HEK293 (cell line): ENCODE data around the gene SHISAL1.

Experiments used
- CTCF ChIA-PET: fragments of 350-600 bp; formaldehyde crosslinking; extraction: SDS; loops from one replicate; lab custom pipeline; 2021; ENCODE audit warnings: antibody characterized with exemption; lab: Yijun Ruan, JAX
- POLR2A ChIA-PET: fragments of 300-600 bp; formaldehyde crosslinking; extraction: SDS; loops from one replicate; lab custom pipeline; 2020; ENCODE audit warnings: antibody characterized with exemption, inconsistent platforms; lab: Yijun Ruan, JAX
- H3K27ac ChIP-seq: fragments of 200-500 bp; sonication (Bioruptor generic); 2 replicates; pipeline ENCODE4 v1.5.1; 2014; ENCODE audit warnings: low read depth, low read length, control low read depth, inconsistent platforms; ENCODE audit errors: extremely low read depth
- H3K36me3 ChIP-seq, 2 experiments: fragments of 200-500 bp in 1 of 2; sonication (Bioruptor generic) in 1 of 2; 1 replicate in 1 of 2; 2 replicates in 1 of 2; pipeline ENCODE4 v1.5.1; 2014 to 2017; ENCODE audit warnings: inconsistent platforms in 2 of 2, low read length in 2 of 2; ENCODE audit not compliant: control insufficient read depth in 2 of 2, insufficient read depth in 1 of 2
- H3K4me1 ChIP-seq: fragments of 200-500 bp; sonication (Bioruptor generic); 2 replicates; pipeline ENCODE4 v1.5.1; 2014; ENCODE audit warnings: mild to moderate bottlenecking, low read length, inconsistent platforms; ENCODE audit not compliant: control insufficient read depth, insufficient read depth
- H3K4me3 ChIP-seq: 2 replicates; pipeline ENCODE4 v1.5.1; 2011; ENCODE audit warnings: low read depth, mild to moderate bottlenecking, control low read depth, low read length, moderate library complexity
- H3K9me3 ChIP-seq: fragments of 200-500 bp; sonication (Bioruptor generic); 2 replicates; pipeline ENCODE4 v1.5.1; 2014; ENCODE audit warnings: low read depth, low read length, inconsistent platforms; ENCODE audit not compliant: control insufficient read depth, insufficient read depth
- GLI2 ChIP-seq: fragments of 450-650 bp; formaldehyde crosslinking; IDR thresholded peaks from 2 replicates; pipeline ENCODE4; 2017; ENCODE audit warnings: missing biosample characterization, missing genetic modification characterization, low read depth, borderline replicate concordance
- KLF1 ChIP-seq: fragments of 450-650 bp; formaldehyde crosslinking; IDR thresholded peaks from 2 replicates; pipeline ENCODE4 v1.5.1; 2016; ENCODE audit warnings: missing biosample characterization, missing genetic modification characterization
- KLF8 ChIP-seq: fragments of 450-650 bp; formaldehyde crosslinking; IDR thresholded peaks from 2 replicates; pipeline ENCODE4 v1.5.1; 2016; ENCODE audit warnings: missing biosample characterization, missing genetic modification characterization
- OSR2 ChIP-seq: fragments of 450-650 bp; formaldehyde crosslinking; IDR thresholded peaks from 2 replicates; pipeline ENCODE4 v1.5.1; 2016; ENCODE audit warnings: missing biosample characterization, missing genetic modification characterization
- TSHZ1 ChIP-seq: fragments of 450-650 bp; formaldehyde crosslinking; IDR thresholded peaks from 2 replicates; pipeline ENCODE4 v1.5.1; 2016; ENCODE audit warnings: missing biosample characterization, missing genetic modification characterization, borderline replicate concordance
- ZIC2 ChIP-seq: fragments of 450-650 bp; formaldehyde crosslinking; IDR thresholded peaks from 2 replicates; pipeline ENCODE4 v1.5.1; 2016; ENCODE audit warnings: missing biosample characterization, missing genetic modification characterization
- ZNF132 ChIP-seq: fragments of 450-650 bp; formaldehyde crosslinking; IDR thresholded peaks from 2 replicates; pipeline ENCODE4 v1.5.1; 2017; ENCODE audit warnings: missing biosample characterization, missing genetic modification characterization, borderline replicate concordance
- ZNF2 ChIP-seq: fragments of 450-650 bp; formaldehyde crosslinking; IDR thresholded peaks from 2 replicates; pipeline ENCODE4 v1.5.1; 2016; ENCODE audit warnings: missing biosample characterization, missing genetic modification characterization
- ZNF202 ChIP-seq: fragments of 450-650 bp; formaldehyde crosslinking; IDR thresholded peaks from 2 replicates; pipeline ENCODE4 v1.5.1; 2016; ENCODE audit warnings: missing biosample characterization, missing genetic modification characterization, borderline replicate concordance
- ZNF280C ChIP-seq: fragments of 450-650 bp; formaldehyde crosslinking; IDR thresholded peaks from 2 replicates; pipeline ENCODE4 v1.5.1; 2016; ENCODE audit warnings: missing biosample characterization, missing genetic modification characterization
- ZNF311 ChIP-seq: fragments of 450-650 bp; formaldehyde crosslinking; IDR thresholded peaks from 2 replicates; pipeline ENCODE4 v1.5.1; 2017; ENCODE audit warnings: missing biosample characterization, missing genetic modification characterization, borderline replicate concordance
- ZNF366 ChIP-seq: fragments of 450-650 bp; formaldehyde crosslinking; conservative IDR thresholded peaks from 2 replicates; pipeline ENCODE4 v1.5.1; 2016; ENCODE audit warnings: missing biosample characterization, missing genetic modification characterization
- ZNF423 ChIP-seq: fragments of 450-650 bp; formaldehyde crosslinking; IDR thresholded peaks from 2 replicates; pipeline ENCODE4 v1.5.1; 2016; ENCODE audit warnings: missing biosample characterization, missing genetic modification characterization
- ZNF555 ChIP-seq: fragments of 450-650 bp; formaldehyde crosslinking; conservative IDR thresholded peaks from 2 replicates; pipeline ENCODE4 v1.5.1; 2017; ENCODE audit warnings: missing biosample characterization, mild to moderate bottlenecking, missing genetic modification characterization, inconsistent platforms
- ZNF600 ChIP-seq: fragments of 450-650 bp; formaldehyde crosslinking; IDR thresholded peaks from 2 replicates; pipeline ENCODE4 v1.5.1; 2016; ENCODE audit warnings: missing biosample characterization, missing genetic modification characterization
- ZNF768 ChIP-seq: fragments of 450-650 bp; formaldehyde crosslinking; IDR thresholded peaks from 2 replicates; pipeline ENCODE4 v1.5.1; 2018; ENCODE audit warnings: missing biosample characterization, mild to moderate bottlenecking, missing genetic modification characterization

Gene SHISAL1

GRCh38 chr22:44288913-44289312 is 23.8 kb downstream of the SHISAL1 start:
- H3K4me3 ChIP-seq, result no peak overlapping the region
- H3K4me1 ChIP-seq, result no peaks in the 10 kb centered on the region
- H3K9me3 ChIP-seq, result no peaks in the 10 kb centered on the region
- POLR2A ChIA-PET, result no interaction called here
- CTCF ChIA-PET, result no interaction called here
- H3K27ac ChIP-seq, result no peak overlapping the region
- TF ChIP-seq ZIC2 (tag by site-specific recombination) (no peak), OSR2 (0 out of 2 replicates have a peak, but pooled peaks have one; percentile 19), ZNF768 (tag by site-specific recombination) (0 out of 2 replicates have a peak, but pooled peaks have one; percentile 23)
- no peaks in the 10 kb centered on the region for H3K36me3 ChIP-seq

- Histone ChIP-seq H3K9me3 (no peaks in the 10 kb centered on the region), H3K4me3 (no peak overlapping the region)
- no peak for TF ChIP-seq ZNF600 (tag by site-specific recombination)
- TF ChIP-seq, all 188 proteins: peak for 0
- ChIA-PET POLR2A (no interaction called here), CTCF (interaction anchor here (0.8 kb wide), 1 partner anchor 280 kb away, joined by 3 read pairs; no protein-coding TSS in a partner anchor)
- Histone ChIP-seq H3K27ac (no peak overlapping the region), H3K4me1 (no peaks in the 10 kb centered on the region), H3K36me3 (no peaks in the 10 kb centered on the region)
Observed at GRCh38 chr22:44287741-44288140, 25.0 kb downstream of the SHISAL1 start.

- Histone ChIP-seq H3K27ac (no peak overlapping the region), H3K4me1 (no peaks in the 10 kb centered on the region), H3K36me3 (no peaks in the 10 kb centered on the region)
- ChIA-PET POLR2A (no interaction called here), CTCF (no interaction called here)
- TF ChIP-seq ZNF2 (tag by site-specific recombination), result no peak
- no peak for TF ChIP-seq ZNF280C (tag by site-specific recombination)
- no peak for TF ChIP-seq ZNF132
- no peak for TF ChIP-seq ZNF366 (tag by site-specific recombination)
- no peak for TF ChIP-seq KLF1 (tag by site-specific recombination)
- TF ChIP-seq ZNF311, result no peak
- TF ChIP-seq GLI2 (tag by site-specific recombination), result no peak
- no peak for TF ChIP-seq TSHZ1
- TF ChIP-seq ZNF555 (tag by site-specific recombination), result no peak
- no peak for TF ChIP-seq ZNF202 (tag by site-specific recombination)
- no peak for TF ChIP-seq ZNF423
- no peak for TF ChIP-seq KLF8
- TF ChIP-seq, all 188 proteins: peak for 0
- H3K4me3 ChIP-seq, result no peak overlapping the region
- H3K9me3 ChIP-seq, result no peaks in the 10 kb centered on the region
Observed at GRCh38 chr22:44287121-44287693, 25.5 kb downstream of the SHISAL1 start.
